GM21576 (cell line): ENCODE results near the gene TGM1.
"Not testable (repeated sequence)": the region's sequence is repeated elsewhere in the genome, so short reads cannot be mapped to it uniquely, and the experiment has no call there.

ENCODE experiments used
- ATAC-seq: cut with Tn5 transposase; IDR thresholded peaks from one replicate; pipeline ENCODE4 v1.9.1; 2021; ENCODE audit warnings: mild to moderate bottlenecking, moderate library complexity; ENCODE audit not compliant: unreplicated experiment

The TGM1 gene

DNA sequence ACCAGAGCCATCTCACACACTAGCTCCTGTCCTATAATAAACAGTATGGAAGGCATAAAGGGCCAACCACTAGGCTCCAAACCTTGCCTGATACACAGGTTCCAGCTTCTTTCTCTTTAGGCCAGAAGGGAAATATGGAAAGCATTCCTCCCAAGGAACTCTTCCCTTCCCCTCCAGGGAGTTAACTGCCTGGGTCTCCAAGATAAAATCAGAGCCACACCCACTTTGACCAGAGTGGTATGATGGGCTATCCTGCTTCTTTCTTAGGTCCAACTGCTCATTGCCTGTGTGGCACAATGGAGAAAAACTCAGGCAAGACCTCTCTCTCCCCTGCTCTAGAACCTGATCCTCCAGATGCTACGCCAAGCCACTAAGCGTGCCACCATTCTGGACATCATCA is 55.4 kb downstream of the TGM1 start:
- no peak for ATAC-seq

DNA sequence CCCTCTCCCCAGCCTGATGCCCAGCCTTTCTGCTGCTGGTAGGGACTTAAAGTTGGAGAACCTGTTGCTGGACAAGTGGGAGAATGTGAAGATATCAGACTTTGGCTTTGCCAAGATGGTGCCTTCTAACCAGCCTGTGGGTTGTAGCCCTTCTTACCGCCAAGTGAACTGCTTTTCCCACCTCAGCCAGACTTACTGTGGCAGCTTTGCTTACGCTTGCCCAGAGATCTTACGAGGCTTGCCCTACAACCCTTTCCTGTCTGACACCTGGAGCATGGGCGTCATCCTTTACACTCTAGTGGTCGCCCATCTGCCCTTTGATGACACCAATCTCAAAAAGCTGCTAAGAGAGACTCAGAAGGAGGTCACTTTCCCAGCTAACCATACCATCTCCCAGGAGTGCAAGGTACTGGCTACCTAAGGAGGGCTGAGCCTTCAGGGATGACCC is 55.8 kb downstream of the TGM1 start:
- ATAC-seq: no peak

DNA sequence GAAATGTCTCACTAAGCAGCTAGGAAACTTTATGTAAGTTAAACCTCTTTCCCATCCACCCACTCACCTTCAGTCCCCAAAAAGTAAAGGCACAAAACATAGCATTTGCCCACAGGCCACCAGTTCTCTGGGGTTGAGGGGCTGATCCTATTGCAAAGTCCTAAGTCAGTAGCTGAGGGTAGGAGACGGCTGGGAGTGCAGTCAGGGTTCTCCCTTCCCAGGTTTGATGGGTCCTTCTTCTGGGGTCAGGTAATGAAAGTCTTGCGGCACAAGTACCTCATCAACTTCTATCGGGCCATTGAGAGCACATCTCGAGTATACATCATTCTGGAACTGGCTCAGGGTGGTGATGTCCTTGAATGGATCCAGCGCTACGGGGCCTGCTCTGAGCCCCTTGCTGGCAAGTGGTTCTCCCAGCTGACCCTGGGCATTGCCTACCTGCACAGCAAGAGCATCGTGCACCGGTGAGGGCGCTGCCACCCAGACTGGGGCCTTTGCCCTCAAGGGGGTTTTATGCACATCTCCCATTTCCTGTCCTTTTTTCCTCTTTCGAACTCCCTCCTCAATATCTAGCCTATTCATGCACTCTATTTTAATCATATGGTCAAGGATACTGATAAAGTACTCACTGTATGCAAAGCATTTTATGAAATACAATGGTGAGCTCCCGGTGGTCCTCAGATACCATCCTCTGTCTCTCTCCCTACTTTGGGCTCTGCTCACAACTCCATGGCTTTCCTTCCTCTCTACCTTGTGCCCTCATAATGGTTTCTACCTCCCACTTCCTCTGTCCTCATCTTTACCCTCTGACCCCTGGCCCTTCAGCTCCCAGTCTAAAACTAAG is 56.5 kb downstream of the TGM1 start:
- ATAC-seq: no peak

DNA sequence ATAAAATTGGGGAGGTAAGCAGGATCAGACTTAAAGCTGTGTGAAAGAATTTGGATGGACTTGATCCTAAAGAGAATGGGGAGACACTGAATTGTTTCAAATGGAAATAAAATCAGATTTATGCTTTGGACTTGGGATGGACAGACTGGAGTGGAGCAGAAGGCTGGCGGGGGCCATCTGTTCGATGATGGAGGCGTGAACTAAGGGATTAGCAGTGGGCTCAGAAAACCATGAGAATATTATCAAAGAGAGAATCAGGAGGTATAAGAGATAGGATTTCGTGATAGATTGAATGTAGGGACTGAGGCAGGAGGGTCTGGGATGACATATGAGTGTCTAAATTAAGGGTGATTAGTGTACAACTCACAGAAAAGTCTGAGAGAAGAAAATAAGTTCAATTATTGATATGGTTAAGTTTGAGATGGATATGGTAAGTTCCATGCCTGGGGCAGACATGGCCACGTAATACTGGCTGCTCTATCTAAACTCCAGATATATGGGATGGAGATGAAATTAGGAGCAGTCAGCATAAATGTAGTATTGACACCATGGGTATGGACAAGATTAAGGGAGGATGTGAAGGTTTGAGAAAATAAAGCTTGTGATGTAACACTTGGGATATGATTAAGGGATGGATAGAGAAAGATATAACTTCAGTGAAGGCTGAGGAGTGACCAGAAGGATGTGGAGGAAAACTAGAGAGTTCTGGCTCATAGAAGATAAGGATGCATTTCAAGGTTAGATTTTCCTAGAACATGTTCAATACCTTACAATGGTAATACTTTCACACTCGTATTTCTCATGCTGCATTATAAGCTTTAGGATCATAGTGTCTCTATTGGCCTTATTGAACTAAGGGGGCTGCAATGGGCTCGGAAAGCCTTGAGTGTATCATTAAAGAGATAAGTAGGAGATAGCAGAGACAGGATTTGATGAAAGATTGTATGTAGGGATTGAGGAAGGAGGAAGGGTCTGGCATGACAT is 58.5 kb downstream of the TGM1 start:
- ATAC-seq: no peak

DNA sequence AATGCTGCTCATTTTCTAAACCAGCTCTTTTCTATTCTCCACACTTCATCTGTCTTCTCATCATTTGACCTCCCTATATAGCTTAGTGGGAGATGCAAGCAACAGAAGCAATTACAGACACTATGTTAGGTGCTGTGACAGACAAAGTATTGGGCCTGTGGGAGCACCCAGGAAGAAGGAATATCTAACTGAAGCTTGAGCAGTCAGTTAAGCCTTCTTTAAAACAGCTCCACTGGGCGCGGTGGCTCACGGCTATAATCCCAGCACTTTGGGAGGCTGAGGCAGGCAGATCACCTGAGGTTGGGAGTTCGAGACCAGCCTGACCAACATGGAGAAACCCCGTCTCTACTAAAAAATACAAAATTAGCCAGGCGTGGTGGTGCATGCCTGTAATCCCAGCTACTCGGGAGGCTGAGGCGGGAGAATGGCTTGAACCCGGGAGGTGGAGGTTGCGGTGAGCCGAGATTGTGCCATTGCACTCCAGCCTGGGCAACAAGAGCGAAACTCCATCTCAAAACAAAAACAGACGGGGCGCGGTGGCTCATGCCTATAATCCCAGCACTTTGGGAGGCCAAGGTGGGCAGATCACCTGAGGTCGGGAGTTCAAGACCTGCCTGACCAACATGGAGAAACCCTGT is 59.6 kb downstream of the TGM1 start:
- ATAC-seq: not testable (repeated sequence)

DNA sequence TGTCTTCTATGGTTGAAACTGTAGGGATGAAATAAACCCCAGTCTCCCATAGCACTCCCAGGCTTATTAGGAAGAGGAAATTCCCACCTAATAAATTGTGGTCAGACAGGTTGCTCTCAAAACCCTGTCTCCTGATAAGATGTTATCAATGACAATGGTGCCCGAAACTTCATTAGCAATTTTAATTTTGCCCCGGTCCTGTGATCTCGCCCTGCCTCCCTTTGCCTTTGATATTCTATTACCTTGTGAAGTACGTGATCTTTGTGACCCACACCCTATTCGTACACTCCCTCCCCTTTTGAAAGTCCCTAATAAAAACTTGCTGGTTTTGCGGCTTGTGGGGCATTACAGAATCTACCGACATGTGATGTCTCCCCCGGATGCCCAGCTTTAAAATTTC is 60.4 kb downstream of the TGM1 start:
- ATAC-seq: not testable (repeated sequence)
